IMR-90 (cell line): ENCODE results near the gene PGF. TPM values are rescaled to one million over a fixed set of nuclear protein-coding genes. Genes with fewer than 3 reads are reported as not detected.

Experiments used
- ATAC-seq: fragments of 200-7000 bp; cut with Tn5 transposase; 2 replicates; pipeline ENCODE4 v1.9.1; 2020; ENCODE audit warnings: low read depth, mild to moderate bottlenecking, moderate library complexity
- BruUV-seq: library from RNA; stranded (reverse); fragments of 400-500 nt; replicated peaks from 2 replicates; lab custom pipeline; 2021; lab: Mats Ljungman, UMichigan
- CTCF ChIA-PET: fragments of 300-600 bp; formaldehyde crosslinking; extraction: SDS; loops from one replicate; lab custom pipeline; 2021; ENCODE audit warnings: antibody characterized with exemption; lab: Yijun Ruan, JAX
- POLR2A ChIA-PET: fragments of 300-600 bp; sonication (Branson Sonifier 250); formaldehyde crosslinking; loops from one replicate; lab custom pipeline; 2022; ENCODE audit warnings: antibody characterized with exemption; ENCODE audit not compliant: unreplicated experiment; lab: Charles Lee
- DNase-seq: peaks from one replicate; pipeline ENCODE4 v3.0.0; 2013
- H2AFZ ChIP-seq: replicated peaks from 2 replicates; pipeline ENCODE3; 2013; ENCODE audit warnings: low read length, mild to moderate bottlenecking; ENCODE audit not compliant: poor library complexity
- H2AK5ac ChIP-seq: 2 replicates; pipeline ENCODE4 v1.6.1; 2013; ENCODE audit warnings: low read depth, low read length, inconsistent platforms
- H2AK9ac ChIP-seq: replicated peaks from 2 replicates; pipeline ENCODE3; 2013; ENCODE audit warnings: mild to moderate bottlenecking, low read depth, low read length, moderate library complexity; ENCODE audit not compliant: poor library complexity
- H2BK120ac ChIP-seq: 2 replicates; pipeline ENCODE4 v1.6.1; 2013; ENCODE audit warnings: low read depth, low read length, inconsistent platforms
- H2BK15ac ChIP-seq: 3 replicates; pipeline ENCODE4 v1.6.1; 2013; ENCODE audit warnings: low read depth, low read length, inconsistent platforms
- H2BK20ac ChIP-seq: 2 replicates; pipeline ENCODE4 v1.6.1; 2013; ENCODE audit warnings: low read depth, mild to moderate bottlenecking, inconsistent platforms, low read length, moderate library complexity
- H2BK5ac ChIP-seq: 2 replicates; pipeline ENCODE4 v1.6.1; 2013; ENCODE audit warnings: mild to moderate bottlenecking, low read depth, low read length, inconsistent platforms; ENCODE audit not compliant: poor library complexity, severe bottlenecking
- H3K14ac ChIP-seq: replicated peaks from 2 replicates; pipeline ENCODE4 v1.6.1; 2013; ENCODE audit warnings: low read depth, low read length, inconsistent platforms
- H3K18ac ChIP-seq: 2 replicates; pipeline ENCODE4 v1.6.1; 2013; ENCODE audit warnings: low read depth, low read length, control low read depth
- H3K23ac ChIP-seq: 2 replicates; pipeline ENCODE4 v1.6.1; 2013; ENCODE audit warnings: low read depth, low read length, inconsistent platforms
- H3K27ac ChIP-seq: 2 replicates; pipeline ENCODE4 v1.5.1; 2013; ENCODE audit warnings: mild to moderate bottlenecking, control low read depth, low read length; ENCODE audit not compliant: insufficient read depth
- H3K27me3 ChIP-seq: 2 replicates; pipeline ENCODE4 v1.6.1; 2013; ENCODE audit warnings: low read length; ENCODE audit not compliant: control insufficient read depth, insufficient read depth
- H3K36me3 ChIP-seq: 2 replicates; pipeline ENCODE4 v1.6.1; 2013; ENCODE audit warnings: low read length, mixed read lengths; ENCODE audit not compliant: control insufficient read depth, insufficient read depth
- H3K4ac ChIP-seq: 2 replicates; pipeline ENCODE4 v1.6.1; 2013; ENCODE audit warnings: low read depth, low read length, inconsistent platforms
- H3K4me1 ChIP-seq: 2 replicates; pipeline ENCODE4 v1.6.1; 2013; ENCODE audit warnings: low read length, mixed read lengths; ENCODE audit not compliant: control insufficient read depth, insufficient read depth
- H3K4me2 ChIP-seq: 2 replicates; pipeline ENCODE4 v1.6.1; 2013; ENCODE audit warnings: low read depth, mild to moderate bottlenecking, control low read depth, low read length, moderate library complexity
- H3K4me3 ChIP-seq: 2 replicates; pipeline ENCODE4 v1.5.1; 2013; ENCODE audit warnings: low read depth, mild to moderate bottlenecking, control low read depth, low read length, moderate library complexity; ENCODE audit not compliant: insufficient read depth
- H3K56ac ChIP-seq: 2 replicates; pipeline ENCODE4 v1.6.1; 2013; ENCODE audit warnings: low read length, inconsistent platforms; ENCODE audit not compliant: insufficient read depth; ENCODE audit errors: extremely low read depth
- H3K79me1 ChIP-seq, 2 experiments: 2 replicates each; pipeline ENCODE4 v1.6.1; 2013; ENCODE audit warnings: low read length in 2 of 2, inconsistent platforms in 1 of 2, low read depth in 1 of 2
- H3K9ac ChIP-seq: 2 replicates; pipeline ENCODE4 v1.6.1; 2013; ENCODE audit warnings: low read depth, low read length, control low read depth
- H3K9me1 ChIP-seq: 2 replicates; pipeline ENCODE4 v1.6.1; 2013; ENCODE audit warnings: low read length, inconsistent platforms; ENCODE audit not compliant: insufficient read depth
- H3K9me3 ChIP-seq: 2 replicates; pipeline ENCODE4 v1.6.1; 2013; ENCODE audit warnings: low read length; ENCODE audit not compliant: control insufficient read depth, insufficient read depth
- H4K20me1 ChIP-seq: 2 replicates; pipeline ENCODE4 v1.6.1; 2013; ENCODE audit warnings: low read length, inconsistent platforms; ENCODE audit not compliant: insufficient read depth
- H4K5ac ChIP-seq: 2 replicates; pipeline ENCODE4 v1.6.1; 2013; ENCODE audit warnings: mild to moderate bottlenecking, low read depth, low read length, control low read depth
- H4K8ac ChIP-seq, 2 experiments: 2 replicates each; pipeline ENCODE4 v1.6.1; 2013; ENCODE audit warnings: low read depth in 2 of 2, low read length in 2 of 2, control low read depth in 1 of 2, inconsistent platforms in 1 of 2
- H4K91ac ChIP-seq: 2 replicates; pipeline ENCODE4 v1.6.1; 2013; ENCODE audit warnings: low read depth, low read length, inconsistent platforms; ENCODE audit not compliant: insufficient read depth
- BHLHE40 ChIP-seq: fragments of 150-350 bp; IDR thresholded peaks from 2 replicates; pipeline ENCODE4 v1.6.1; 2016; ENCODE audit warnings: mild to moderate bottlenecking, low read depth, low read length
- CHD1 ChIP-seq: IDR thresholded peaks from 2 replicates; pipeline ENCODE4 v1.6.1; 2012; ENCODE audit warnings: low read depth, low read length, improper control_type of control experiment
- CTCF ChIP-seq: conservative IDR thresholded peaks from 2 replicates; pipeline ENCODE4 v1.5.1; 2012; ENCODE audit warnings: mild to moderate bottlenecking, low read depth, low read length, improper control_type of control experiment
- FOS ChIP-seq: fragments of 150-350 bp; IDR thresholded peaks from 2 replicates; pipeline ENCODE4 v1.6.1; 2016; ENCODE audit warnings: low read depth, low read length
- MAFK ChIP-seq: IDR thresholded peaks from 2 replicates; pipeline ENCODE4 v1.6.1; 2012; ENCODE audit warnings: low read depth, low read length, improper control_type of control experiment
- MXI1 ChIP-seq: IDR thresholded peaks from 2 replicates; pipeline ENCODE4 v1.6.1; 2012; ENCODE audit warnings: low read depth, mild to moderate bottlenecking, low read length, moderate library complexity, borderline replicate concordance
- NFE2L2 ChIP-seq: fragments of 150-350 bp; IDR thresholded peaks from 2 replicates; pipeline ENCODE4 v1.6.1; 2016; ENCODE audit warnings: low read depth, mild to moderate bottlenecking, low read length
- POLR2A ChIP-seq: IDR thresholded peaks from 2 replicates; pipeline ENCODE4 v1.6.1; 2012; ENCODE audit warnings: mild to moderate bottlenecking, low read depth, low read length
- RAD21 ChIP-seq: IDR thresholded peaks from 2 replicates; pipeline ENCODE4 v1.6.1; 2012; ENCODE audit warnings: low read length, improper control_type of control experiment
- RFX5 ChIP-seq: IDR thresholded peaks from 2 replicates; pipeline ENCODE4 v1.8.0; 2012; ENCODE audit warnings: low read depth, mild to moderate bottlenecking, low read length, moderate library complexity
- USF2 ChIP-seq: fragments of 150-350 bp; IDR thresholded peaks from 2 replicates; pipeline ENCODE4 v1.6.1; 2017; ENCODE audit warnings: mild to moderate bottlenecking, antibody characterized with exemption, low read length, low read depth
- WGBS, 2 experiments: methylation state at CpG; one replicate each; pipeline versions ENCODE4 v1.1.5 to v1.1.7; 2013; ENCODE audit warnings: missing lambda C conversion rate in 2 of 2; ENCODE audit not compliant: insufficient read length in 1 of 2; ENCODE audit errors: extremely low coverage in 2 of 2; 5-methylcytosine and 5-hydroxymethylcytosine counted together
- dilution Hi-C: fragments of 300-500 bp; cut with HindIII; formaldehyde crosslinking; loops from one replicate; pipeline ENCODE4 v1.14.3; 2018; ENCODE audit warnings: low sequenced_read_pairs; ENCODE audit not compliant: unreplicated experiment
- in situ Hi-C: fragments of 300-500 bp; cut with MboI; formaldehyde crosslinking; loops from 3 replicates; pipeline ENCODE4 v1.14.3; 2019; ENCODE audit warnings: low sequenced_read_pairs, inconsistent platforms, mixed read lengths
- intact Hi-C: fragments of 100-400 bp; cut with micrococcal nuclease; formaldehyde crosslinking; loops from 2 replicates; pipeline ENCODE4 v1.10.0; 2022
- polyA plus RNA-seq, 3 experiments: library from polyadenylated mRNA; depleted of rRNA; stranded (reverse); fragments of >200 nt; gene quantifications; 2 replicates each; pipeline ENCODE4 v1.2.3, GENCODE V29; 2012; ENCODE audit warnings: low replicate concordance in 1 of 3
- total RNA-seq: library from RNA; depleted of rRNA; stranded (reverse); fragments of >200 nt; gene quantifications from 2 replicates; pipeline ENCODE4 v1.2.3, GENCODE V29; 2012

PGF gene
- total and polyA plus RNA-seq, 2 of the 4 experiments (the other 2 are of a cell fraction), result 0.36 to 0.39 TPM

GRCh38 chr14:74934041-74934440 lies 21.4 kb downstream of the PGF start:
- Histone ChIP-seq H3K4ac (no peak overlapping the region), H3K27ac (0 out of 2 replicates have a peak overlapping the region, but pooled peaks have one; percentile 7), H2BK5ac (no peak overlapping the region), H3K18ac (no peak overlapping the region; the same call in 1 of the 2 replicates), H3K4me2 (no peak overlapping the region), H2BK120ac (no peak overlapping the region), H3K14ac (no peak overlapping the region), H2AFZ (peak overlapping the region; percentile 25), H2BK15ac (no peak overlapping the region), H3K23ac (peak overlapping the region; percentile 8; the same call in 1 of the 2 replicates), H2AK9ac (no peak overlapping the region), H4K5ac (no peak overlapping the region; the same call in 1 of the 2 replicates), H3K9ac (no peak overlapping the region), H4K20me1 (no peaks in the 10 kb centered on the region), H3K9me3 (no peaks in the 10 kb centered on the region), H3K9me1 (peaks cover 8% of the 10 kb centered on the region), H3K4me1 (peaks cover 13% of the 10 kb centered on the region; the same call in 1 of the 2 replicates), H4K91ac (no peak overlapping the region), H4K8ac (no peak overlapping the region), H3K36me3 (no peaks in the 10 kb centered on the region), H2AK5ac (no peak overlapping the region), H3K56ac (no peak overlapping the region), H2BK20ac (no peak overlapping the region), H3K27me3 (no peaks in the 10 kb centered on the region), H3K4me3 (no peak overlapping the region), H3K79me1 (no peaks in the 10 kb centered on the region)
- POLR2A ChIA-PET, result interaction anchor here (0.6 kb wide), 1 partner anchor 72 kb away, joined by 3 read pairs; no protein-coding TSS in a partner anchor
- dilution Hi-C loops (no loop called here), intact Hi-C loops (no loop called here), in situ Hi-C loops (no loop called here)
- TF ChIP-seq NFE2L2 (no peak), MXI1 (no peak), FOS (no peak), USF2 (no peak), BHLHE40 (no peak), POLR2A (no peak), CTCF (no peak), CHD1 (no peak), RFX5 (no peak), RAD21 (no peak), MAFK (no peak)
- no CpG with 5 or more reads among the region's 4 CpGs for WGBS, 2 experiments
- ATAC-seq, result peak; percentile 9; the same call in 1 of the 2 replicates
- CTCF ChIA-PET, result interaction anchor here (1.5 kb wide), 1 partner anchor 154 kb away, joined by 3 read pairs; no protein-coding TSS in a partner anchor
- DNase-seq, result no peak
- no TSS peak for BruUV-seq
